H1 (cell line): ENCODE data around the gene OSGEP. TPM values are rescaled to one million over a fixed set of nuclear protein-coding genes. Genes with fewer than 3 reads are reported as not detected.

Experiments
- CTCF ChIA-PET: fragments of 300-600 bp; sonication (Branson Sonifier 250); formaldehyde crosslinking; loops from one replicate; lab custom pipeline; 2021; ENCODE audit not compliant: partially characterized antibody; lab: Charles Lee
- POLR2A ChIA-PET: fragments of 300-600 bp; sonication (Branson Sonifier 250); formaldehyde crosslinking; loops from one replicate; lab custom pipeline; 2021; ENCODE audit warnings: inconsistent platforms; ENCODE audit not compliant: partially characterized antibody; lab: Charles Lee
- DNase-seq, 2 experiments: peaks; one replicate each; pipeline versions ENCODE4 v3.0.0 to v3.0.0-alpha.2; 2010 to 2022; ENCODE audit warnings: low spot score in 2 of 2, low read depth in 1 of 2, mixed read lengths in 1 of 2
- FAIRE-seq: peaks from 2 replicates; lab custom pipeline; 2011; peaks lifted over from hg19 to GRCh38; lab: Jason Lieb, UNC
- H2AFZ ChIP-seq: 2 replicates; pipeline ENCODE4 v1.8.1; 2012; ENCODE audit warnings: low read length, inconsistent platforms
- H2AK5ac ChIP-seq: 2 replicates; pipeline ENCODE4 v1.6.1; 2013; ENCODE audit warnings: low read depth, low read length
- H2BK120ac ChIP-seq: replicated peaks from 2 replicates; pipeline ENCODE3; 2013; ENCODE audit warnings: low read depth, low read length, inconsistent platforms
- H2BK12ac ChIP-seq: 2 replicates; pipeline ENCODE4 v1.6.1; 2013; ENCODE audit warnings: low read depth, low read length
- H2BK15ac ChIP-seq: 2 replicates; pipeline ENCODE4 v1.6.1; 2013; ENCODE audit warnings: low read length
- H2BK20ac ChIP-seq: 2 replicates; pipeline ENCODE4 v1.6.1; 2013; ENCODE audit warnings: low read length
- H2BK5ac ChIP-seq: 2 replicates; pipeline ENCODE4 v1.6.1; 2013; ENCODE audit warnings: low read depth, low read length
- H3K14ac ChIP-seq: 2 replicates; pipeline ENCODE4 v1.6.1; 2013; ENCODE audit warnings: inconsistent platforms; ENCODE audit not compliant: insufficient read length
- H3K18ac ChIP-seq: 2 replicates; pipeline ENCODE4 v1.6.1; 2013; ENCODE audit warnings: low read length; ENCODE audit errors: extremely low read depth
- H3K23ac ChIP-seq: 2 replicates; pipeline ENCODE4 v1.6.1; 2013; ENCODE audit warnings: inconsistent platforms; ENCODE audit not compliant: insufficient read length
- H3K23me2 ChIP-seq: 2 replicates; pipeline ENCODE4 v1.6.1; 2013; ENCODE audit warnings: low read depth, low read length
- H3K27ac ChIP-seq: 2 replicates; pipeline ENCODE4 v1.6.1; 2011; ENCODE audit warnings: low read depth, low read length, inconsistent platforms
- H3K27me3 ChIP-seq, 4 experiments: replicated peaks in 1 of 4; 1 replicate in 1 of 4; 2 replicates in 3 of 4; pipeline versions ENCODE4 v1.6.1 to v1.8.1; 2011 to 2013; ENCODE audit warnings: low read length in 3 of 4, mild to moderate bottlenecking in 3 of 4, inconsistent platforms in 2 of 4, mixed read lengths in 2 of 4, moderate library complexity in 1 of 4; ENCODE audit not compliant: control insufficient read depth in 3 of 4, insufficient read depth in 3 of 4; ENCODE audit errors: extremely low read depth in 1 of 4
- H3K36me3 ChIP-seq, 4 experiments: 2 replicates each; pipeline versions ENCODE4 v1.6.1 to v1.8.1; 2011 to 2013; ENCODE audit warnings: mild to moderate bottlenecking in 4 of 4, low read length in 3 of 4, moderate library complexity in 2 of 4, control low read depth in 1 of 4, inconsistent platforms in 1 of 4; ENCODE audit not compliant: insufficient read depth in 4 of 4, control insufficient read depth in 2 of 4
- H3K4ac ChIP-seq: replicated peaks from 2 replicates; pipeline ENCODE3; 2013; ENCODE audit warnings: low read length, low read depth, mixed read lengths, inconsistent platforms; ENCODE audit not compliant: insufficient read length
- H3K4me1 ChIP-seq, 4 experiments: replicated peaks in 1 of 4; 1 replicate in 1 of 4; 2 replicates in 3 of 4; pipeline versions ENCODE4 v1.6.1 to v1.8.1; 2011 to 2013; ENCODE audit warnings: low read length in 3 of 4, inconsistent platforms in 2 of 4, mixed read lengths in 1 of 4; ENCODE audit not compliant: insufficient read depth in 4 of 4, control insufficient read depth in 3 of 4
- H3K4me2 ChIP-seq, 2 experiments: 2 replicates each; pipeline versions ENCODE4 v1.6.1 to v1.8.1; 2011 to 2013; ENCODE audit warnings: low read depth in 2 of 2, low read length in 2 of 2, control low read depth in 1 of 2, inconsistent platforms in 1 of 2, mild to moderate bottlenecking in 1 of 2; ENCODE audit not compliant: insufficient read depth in 1 of 2
- H3K4me3 ChIP-seq, 4 experiments: fragments of 200-600, 300-600 bp in 1 of 4; sonication (generic), shearing (Covaris generic), sonication (Bioruptor Twin) in 1 of 4; 2 replicates each; pipeline versions ENCODE4 v1.5.1 to v1.8.1; 2011 to 2016; ENCODE audit warnings: low read length in 4 of 4, low read depth in 3 of 4, control low read depth in 2 of 4, inconsistent platforms in 2 of 4, mild to moderate bottlenecking in 2 of 4, mixed read lengths in 1 of 4, moderate library complexity in 1 of 4; ENCODE audit not compliant: insufficient read depth in 2 of 4; ENCODE audit errors: extremely low read depth in 1 of 4
- H3K56ac ChIP-seq: replicated peaks from 2 replicates; pipeline ENCODE3; 2013; ENCODE audit warnings: low read depth, mild to moderate bottlenecking, mixed read lengths, low read length, inconsistent platforms; ENCODE audit not compliant: insufficient read length
- H3K79me1 ChIP-seq: 2 replicates; pipeline ENCODE4 v1.6.1; 2013; ENCODE audit warnings: low read depth, low read length, control low read depth
- H3K79me2 ChIP-seq, 2 experiments: 2 replicates each; pipeline versions ENCODE4 v1.6.1 to v1.8.1; 2012 to 2013; ENCODE audit warnings: low read length in 2 of 2, mild to moderate bottlenecking in 2 of 2, inconsistent platforms in 1 of 2; ENCODE audit not compliant: insufficient read depth in 2 of 2, control insufficient read depth in 1 of 2
- H3K9ac ChIP-seq, 4 experiments: replicated peaks in 1 of 4; 1 replicate in 1 of 4; 2 replicates in 3 of 4; pipeline versions ENCODE4 v1.6.1 to v1.8.1; 2011 to 2013; ENCODE audit warnings: low read depth in 3 of 4, low read length in 3 of 4, control low read depth in 2 of 4, mild to moderate bottlenecking in 2 of 4, moderate library complexity in 2 of 4, inconsistent platforms in 1 of 4; ENCODE audit errors: extremely low read depth in 1 of 4
- H3K9me3 ChIP-seq, 2 experiments: 2 replicates each; pipeline versions ENCODE4 v1.6.1 to v1.8.1; 2012 to 2013; ENCODE audit warnings: mild to moderate bottlenecking in 2 of 2, moderate library complexity in 2 of 2, control low read depth in 1 of 2, inconsistent platforms in 1 of 2, low read depth in 1 of 2, low read length in 1 of 2, mixed read lengths in 1 of 2; ENCODE audit not compliant: insufficient read depth in 2 of 2
- H4K20me1 ChIP-seq, 2 experiments: replicated peaks in 1 of 2; 2 replicates each; pipeline versions ENCODE3 to v1.8.1; 2011 to 2013; ENCODE audit warnings: inconsistent platforms in 2 of 2, low read length in 2 of 2, mild to moderate bottlenecking in 1 of 2; ENCODE audit not compliant: insufficient read depth in 2 of 2, control insufficient read depth in 1 of 2
- H4K5ac ChIP-seq: 2 replicates; pipeline ENCODE4 v1.6.1; 2013; ENCODE audit warnings: low read length, low read depth, mixed read lengths, inconsistent platforms; ENCODE audit not compliant: insufficient read length
- H4K8ac ChIP-seq: 2 replicates; pipeline ENCODE4 v1.8.0; 2013; ENCODE audit warnings: mild to moderate bottlenecking, moderate library complexity, low read length, inconsistent platforms; ENCODE audit not compliant: insufficient read depth; ENCODE audit errors: extremely low read depth
- H4K91ac ChIP-seq: replicated peaks from 2 replicates; pipeline ENCODE3; 2013; ENCODE audit warnings: low read length, mixed read lengths, inconsistent platforms; ENCODE audit not compliant: insufficient read length
- CBX8 ChIP-seq: fragments of 300-800, 300-1000 bp; sonication (generic); IDR thresholded peaks from 2 replicates; pipeline ENCODE4 v1.7.1; 2016; ENCODE audit warnings: low read depth, low read length, borderline replicate concordance
- CEBPB ChIP-seq: IDR thresholded peaks from 2 replicates; pipeline ENCODE4 v1.6.1; 2012; ENCODE audit warnings: low read depth, low read length
- FOSL1 ChIP-seq: IDR thresholded peaks from 2 replicates; pipeline ENCODE4 v1.6.1; 2011; ENCODE audit warnings: mild to moderate bottlenecking, low read depth, low read length, moderate library complexity; ENCODE audit not compliant: insufficient read depth
- POU5F1 ChIP-seq: IDR thresholded peaks from 2 replicates; pipeline ENCODE4 v1.6.1; 2011; ENCODE audit warnings: low read depth, mild to moderate bottlenecking, low read length, moderate library complexity
- RAD21 ChIP-seq, 2 experiments: IDR thresholded peaks in 1 of 2; conservative IDR thresholded peaks in 1 of 2; 2 replicates each; pipeline ENCODE4 v1.6.1; 2011; ENCODE audit warnings: low read depth in 2 of 2, low read length in 2 of 2, improper control_type of control experiment in 1 of 2, inconsistent platforms in 1 of 2, mild to moderate bottlenecking in 1 of 2, moderate library complexity in 1 of 2
- RFX5 ChIP-seq: IDR thresholded peaks from 2 replicates; pipeline ENCODE4 v1.6.1; 2011; ENCODE audit warnings: low read depth, low read length, improper control_type of control experiment, borderline replicate concordance
- TBP ChIP-seq: IDR thresholded peaks from 2 replicates; pipeline ENCODE4 v1.6.1; 2011; ENCODE audit warnings: low read depth, low read length, improper control_type of control experiment
- WGBS, 2 experiments: shearing (Covaris generic) in 1 of 2; methylation state at CpG; one replicate each; pipeline versions ENCODE4 v1.1.6 to v1.1.7; 2013 to 2015; ENCODE audit warnings: low lambda C conversion rate in 2 of 2, mixed read lengths in 2 of 2, inconsistent platforms in 1 of 2, low coverage in 1 of 2, missing lambda C conversion rate in 1 of 2; ENCODE audit not compliant: insufficient replicate concordance in 2 of 2, insufficient coverage in 1 of 2, insufficient read length in 1 of 2; ENCODE audit errors: extremely low coverage in 1 of 2, missing lambda C conversion rate in 1 of 2; 5-methylcytosine and 5-hydroxymethylcytosine counted together
- polyA plus RNA-seq, 7 experiments: library from polyadenylated mRNA; depleted of rRNA in 3 of 7; stranded (reverse) in 5 of 7; unstranded in 2 of 7; fragments of >200 nt in 5 of 7; fragments of 200-250 nt in 2 of 7; gene quantifications; 1 replicate in 5 of 7; 2 replicates in 1 of 7; 4 replicates in 1 of 7; pipeline versions ENCODE4 v1.2.1 to v1.2.3, GENCODE V29; 2011 to 2013; ENCODE audit warnings: missing spikeins in 2 of 7, mixed read lengths in 2 of 7
- total RNA-seq: library from RNA; stranded (reverse); fragmentation: NEBNext Ultra II Directional; extraction: Animal tissue kit (Norgen Biotek cat#: 25700); gene quantifications from 2 replicates; pipeline ENCODE4 v1.2.1, GENCODE V29; 2021
- TF ChIP-seq, protein P1 (sequence below): IDR thresholded peaks from 2 replicates; pipeline ENCODE4 v1.6.1; 2012; ENCODE audit warnings: inconsistent platforms

Gene OSGEP
- total and polyA plus RNA-seq, 2 of the 8 experiments (the other 6 are each of a cell fraction or from before 2014, with no cell fraction given): 34.4 to 78.6 TPM

DNA sequence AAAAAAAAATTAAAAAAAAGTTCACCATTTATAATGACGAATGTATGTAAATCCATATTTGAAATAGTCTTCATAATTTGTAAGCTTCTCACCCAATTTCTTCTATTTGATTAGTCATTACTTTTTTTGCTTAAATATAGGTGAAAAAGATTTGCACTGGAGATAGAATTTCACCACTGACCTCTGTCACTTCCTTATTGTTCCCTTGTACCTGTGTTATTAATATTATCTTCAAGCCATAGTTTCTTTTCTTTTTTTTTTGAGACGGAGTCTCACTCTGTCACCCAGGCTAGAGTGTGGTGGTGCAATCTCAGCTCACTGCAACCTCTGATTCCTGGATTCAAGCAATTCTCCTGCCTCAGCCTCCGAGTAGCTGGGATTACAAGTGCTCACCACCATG is 57.1 kb downstream of the OSGEP start:
- H3K4me1 ChIP-seq: no peaks in the 10 kb centered on the region
- no peak overlapping the region for H3K4me2 ChIP-seq
- peaks cover 0 to 9% (median 4%) of the 10 kb centered on the region in 4 experiments; a peak in 2 of 8 replicates for H3K36me3 ChIP-seq
- H3K9me3 ChIP-seq: no peaks in the 10 kb centered on the region
- no peak overlapping the region for H2BK120ac ChIP-seq
- H2AK5ac ChIP-seq: no peak overlapping the region
- ChIA-PET POLR2A (interaction anchor here (0.6 to 0.7 kb wide), 2 partner anchors 15 to 58 kb away, joined by 3 to 4 read pairs; no protein-coding TSS in a partner anchor), CTCF (no interaction called here)
- FAIRE-seq: no peak
- H2BK20ac ChIP-seq: no peak overlapping the region
- H3K79me1 ChIP-seq: no peaks in the 10 kb centered on the region
- H3K14ac ChIP-seq: no peak overlapping the region
- H3K23ac ChIP-seq: no peak overlapping the region
- H3K79me2 ChIP-seq: no peaks in the 10 kb centered on the region
- no peaks in the 10 kb centered on the region for H4K20me1 ChIP-seq
- no peak overlapping the region for H4K5ac ChIP-seq
- no peak overlapping the region for H2BK5ac ChIP-seq
- no peak overlapping the region for H3K4ac ChIP-seq
- H3K23me2 ChIP-seq: no peaks in the 10 kb centered on the region
- no peak overlapping the region for H3K56ac ChIP-seq
- H3K27me3 ChIP-seq: no peaks in the 10 kb centered on the region
- TF ChIP-seq, protein P1, sequence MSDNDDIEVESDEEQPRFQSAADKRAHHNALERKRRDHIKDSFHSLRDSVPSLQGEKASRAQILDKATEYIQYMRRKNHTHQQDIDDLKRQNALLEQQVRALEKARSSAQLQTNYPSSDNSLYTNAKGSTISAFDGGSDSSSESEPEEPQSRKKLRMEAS: no peak
- no peak for TF ChIP-seq RFX5
- TF ChIP-seq POU5F1: no peak
- TF ChIP-seq CBX8: no peak
- no peak for TF ChIP-seq TBP
- no peak for TF ChIP-seq RAD21 (IDR thresholded peaks at IDR 0.05 in 1 of 2, conservative IDR thresholded peaks at IDR 0.05 in 1 of 2; ENCODE audit: low read depth in 2 of 2, low read length in 2 of 2)
- no peak for TF ChIP-seq CEBPB
- TF ChIP-seq FOSL1: no peak
- TF ChIP-seq, all 59 proteins: peak for 0
- WGBS, 2 experiments: 93% methylated on average over 3 of the region's 3 CpGs; no CpG with 5 or more reads in 1 of the 2 experiments
- DNase-seq: no peak
- H2BK12ac ChIP-seq: no peak overlapping the region
- H3K27ac ChIP-seq: no peak overlapping the region
- no peak overlapping the region for H3K9ac ChIP-seq
- H4K91ac ChIP-seq: no peak overlapping the region
- no peak overlapping the region for H4K8ac ChIP-seq
- H2BK15ac ChIP-seq: no peak overlapping the region
- H2AFZ ChIP-seq: no peak overlapping the region
- no peak overlapping the region for H3K18ac ChIP-seq
- no peak overlapping the region for H3K4me3 ChIP-seq
